Lower leg skin (tissue), 4 donors: Measurements from ENCODE around the gene OR52R1. TPM values are rescaled to one million over a fixed set of nuclear protein-coding genes. Genes with fewer than 3 reads are reported as not detected.
"Not testable (repeated sequence)": the region's sequence is repeated elsewhere in the genome, so short reads cannot be mapped to it uniquely, and the experiment has no call there.

Experiments used
- DNase-seq, 2 donors: peaks; one replicate each; pipeline ENCODE4 v3.0.0-alpha.2; 2019; ENCODE audit warnings: low spot score in 2 of 2
- H3K4me3 ChIP-seq: fragments of 200-600 bp; sonication (generic); 2 replicates; pipeline ENCODE4 v1.5.1; 2017; ENCODE audit warnings: mild to moderate bottlenecking, low read depth; ENCODE audit not compliant: poor library complexity, severe bottlenecking
- POLR2A ChIP-seq, 2 donors: fragments of 450-650 bp; IDR thresholded peaks; one replicate each; pipeline ENCODE4 v1.6.1; 2016 to 2017; ENCODE audit warnings: antibody characterized with exemption in 2 of 2, mild to moderate bottlenecking in 1 of 2, moderate library complexity in 1 of 2
- WGBS, 2 donors: methylation state at CpG; one replicate each; pipeline ENCODE4 v1.1.5; 2018; 5-methylcytosine and 5-hydroxymethylcytosine counted together
- intact Hi-C: fragments of 100-400 bp; cut with DNase I; formaldehyde crosslinking; loops from one replicate; pipeline ENCODE4 v1.15.0; 2023; ENCODE audit warnings: low total_unique reads
- total RNA-seq, 4 donors: library from RNA; depleted of rRNA; stranded (reverse); fragments of >200 nt; gene quantifications; one replicate each; pipeline ENCODE4 v1.1.0, GENCODE V29; 2016
- TF ChIP-seq, protein P1 (sequence below), 3 donors: fragments of 450-650 bp; IDR thresholded peaks; one replicate each; pipeline ENCODE4 v1.5.1; 2016; ENCODE audit warnings: antibody characterized with exemption in 3 of 3, mild to moderate bottlenecking in 3 of 3, moderate library complexity in 2 of 3

OR52R1 gene
- total RNA-seq, 4 donors from 2014 or later = not detected

DNA sequence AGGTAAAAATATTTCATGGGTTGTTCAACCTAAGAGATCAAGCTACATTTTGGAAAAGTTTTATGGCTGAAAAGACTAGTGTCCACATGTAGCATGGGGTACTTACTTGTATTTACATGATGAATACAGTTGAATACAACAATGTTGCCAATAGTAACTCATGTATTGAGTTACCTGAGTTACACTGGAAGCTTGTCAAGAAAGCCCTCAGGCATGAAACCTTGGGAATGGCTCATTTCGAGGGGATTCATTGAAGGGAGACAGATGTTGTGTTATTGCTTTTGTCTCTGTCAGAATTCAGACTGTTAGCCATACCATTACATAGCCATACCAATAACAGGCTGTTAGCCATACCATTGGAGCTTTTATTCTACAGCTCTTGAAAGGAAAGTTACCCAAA, 26.2 kb upstream of the OR52R1 start:
- no peak for DNase-seq
- TF ChIP-seq, protein P1, sequence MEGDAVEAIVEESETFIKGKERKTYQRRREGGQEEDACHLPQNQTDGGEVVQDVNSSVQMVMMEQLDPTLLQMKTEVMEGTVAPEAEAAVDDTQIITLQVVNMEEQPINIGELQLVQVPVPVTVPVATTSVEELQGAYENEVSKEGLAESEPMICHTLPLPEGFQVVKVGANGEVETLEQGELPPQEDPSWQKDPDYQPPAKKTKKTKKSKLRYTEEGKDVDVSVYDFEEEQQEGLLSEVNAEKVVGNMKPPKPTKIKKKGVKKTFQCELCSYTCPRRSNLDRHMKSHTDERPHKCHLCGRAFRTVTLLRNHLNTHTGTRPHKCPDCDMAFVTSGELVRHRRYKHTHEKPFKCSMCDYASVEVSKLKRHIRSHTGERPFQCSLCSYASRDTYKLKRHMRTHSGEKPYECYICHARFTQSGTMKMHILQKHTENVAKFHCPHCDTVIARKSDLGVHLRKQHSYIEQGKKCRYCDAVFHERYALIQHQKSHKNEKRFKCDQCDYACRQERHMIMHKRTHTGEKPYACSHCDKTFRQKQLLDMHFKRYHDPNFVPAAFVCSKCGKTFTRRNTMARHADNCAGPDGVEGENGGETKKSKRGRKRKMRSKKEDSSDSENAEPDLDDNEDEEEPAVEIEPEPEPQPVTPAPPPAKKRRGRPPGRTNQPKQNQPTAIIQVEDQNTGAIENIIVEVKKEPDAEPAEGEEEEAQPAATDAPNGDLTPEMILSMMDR (IDR thresholded peaks at IDR 0.05) = no peak
- no peak for TF ChIP-seq POLR2A (IDR thresholded peaks at IDR 0.05)
- WGBS, 2 donors = 8 to 32% methylated on average over 1 of the region's 1 CpG
- intact Hi-C loops = no loop called here
- H3K4me3 ChIP-seq = no peak overlapping the region

DNA sequence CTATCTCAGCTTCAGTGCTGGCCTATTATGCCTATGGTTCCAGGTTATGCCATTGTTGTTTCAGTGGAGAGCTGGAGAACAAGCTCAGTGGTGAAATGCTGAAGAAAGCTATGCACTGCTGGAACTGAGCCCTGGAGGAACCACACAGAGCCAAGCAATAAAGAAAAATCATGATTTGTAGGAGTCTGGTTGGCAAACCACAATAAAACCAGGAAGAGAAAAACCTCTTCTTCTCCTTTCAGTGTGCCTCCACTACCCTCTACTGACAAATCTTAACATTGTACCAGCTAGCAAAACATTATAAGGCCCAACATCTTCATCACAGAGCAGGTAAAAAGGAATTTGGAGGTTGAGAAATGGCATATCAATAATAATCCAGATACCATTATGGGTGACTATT, 22.2 kb upstream of the OR52R1 start:
- no peak for DNase-seq
- intact Hi-C loops = no loop called here
- H3K4me3 ChIP-seq = no peak overlapping the region
- TF ChIP-seq POLR2A (IDR thresholded peaks at IDR 0.05) = no peak
- TF ChIP-seq, protein P1 (IDR thresholded peaks at IDR 0.05) = no peak

DNA sequence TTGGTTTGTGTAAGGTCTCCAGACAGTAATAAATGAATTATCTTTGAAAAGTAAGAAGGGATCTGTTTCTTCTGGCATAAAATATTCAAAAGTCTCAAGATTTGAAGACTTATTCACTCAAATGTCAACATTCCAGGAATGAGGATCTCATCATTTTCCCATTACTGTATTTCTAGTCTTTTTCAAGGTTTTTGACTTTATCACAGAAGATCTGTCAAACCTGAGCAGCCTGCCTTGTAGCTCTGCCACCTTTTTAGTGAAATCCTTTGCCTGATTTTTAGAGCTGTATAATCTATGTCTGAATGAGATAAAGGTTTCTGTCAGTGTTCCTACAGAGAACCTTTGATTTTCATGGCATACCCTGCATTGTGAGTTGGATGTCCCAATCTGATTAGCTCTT, 21.0 kb upstream of the OR52R1 start:
- no peak for DNase-seq
- H3K4me3 ChIP-seq = no peak overlapping the region
- intact Hi-C loops = no loop called here
- no peak for TF ChIP-seq POLR2A (IDR thresholded peaks at IDR 0.05)
- TF ChIP-seq, protein P1 (IDR thresholded peaks at IDR 0.05) = no peak

DNA sequence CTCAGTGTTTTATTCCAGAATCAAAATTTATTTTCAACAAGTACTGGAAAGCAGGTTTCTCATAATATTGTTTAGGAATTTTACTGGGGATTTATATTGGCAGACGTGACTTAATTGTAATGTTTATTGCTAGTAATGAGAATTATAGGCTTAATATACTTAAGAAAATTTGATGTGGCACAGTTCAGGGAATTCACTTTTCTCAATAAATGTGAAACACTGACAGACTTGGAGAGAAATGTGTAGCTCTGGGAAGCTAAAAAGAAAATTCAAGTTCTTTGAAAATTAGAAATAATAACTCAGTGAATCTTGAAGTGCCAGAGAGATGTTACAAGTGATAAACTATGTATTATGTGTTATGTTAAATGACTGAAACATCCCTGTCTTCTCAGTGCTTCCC, 16.8 kb upstream of the OR52R1 start, which contains the start of gene OR51F2:
OR51F2 (plus strand) TSS at position 301 of the 400 bp plus-strand sequence. CDS start 101 bp downstream, outside the sequence.
- TF ChIP-seq, protein P1 (IDR thresholded peaks at IDR 0.05) = no peak
- TF ChIP-seq POLR2A (IDR thresholded peaks at IDR 0.05) = no peak
- 83 to 87% methylated on average over 1 of the region's 1 CpG for WGBS, 2 donors
- intact Hi-C loops = no loop called here
- DNase-seq = no peak
- H3K4me3 ChIP-seq = no peak within 1 kb of the TSS

DNA sequence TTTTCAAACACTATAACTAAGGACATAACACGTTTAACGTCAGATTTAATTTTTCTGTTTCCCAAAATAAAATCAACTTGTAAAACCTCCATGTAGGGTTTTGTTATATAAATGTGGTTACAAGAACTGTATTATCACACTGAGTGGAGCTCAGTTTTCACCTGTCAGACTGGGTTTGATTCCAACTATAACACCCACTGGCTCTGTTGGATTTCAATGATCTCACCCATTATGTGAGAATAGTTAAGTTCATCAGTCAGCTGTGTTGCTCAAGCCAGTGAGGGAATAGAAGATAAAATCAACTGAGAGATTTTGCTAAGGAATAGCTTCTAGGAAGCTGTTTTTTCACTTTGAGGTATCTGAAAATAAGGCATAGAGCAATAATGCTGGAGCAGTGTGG, 5.1 kb upstream of the OR52R1 start:
- intact Hi-C loops = no loop called here
- WGBS, 2 donors = 82 to 84% methylated on average over 2 of the region's 2 CpGs
- no peak for DNase-seq
- no peak overlapping the region for H3K4me3 ChIP-seq
- TF ChIP-seq POLR2A (IDR thresholded peaks at IDR 0.05) = no peak
- TF ChIP-seq, protein P1 (IDR thresholded peaks at IDR 0.05) = no peak

DNA sequence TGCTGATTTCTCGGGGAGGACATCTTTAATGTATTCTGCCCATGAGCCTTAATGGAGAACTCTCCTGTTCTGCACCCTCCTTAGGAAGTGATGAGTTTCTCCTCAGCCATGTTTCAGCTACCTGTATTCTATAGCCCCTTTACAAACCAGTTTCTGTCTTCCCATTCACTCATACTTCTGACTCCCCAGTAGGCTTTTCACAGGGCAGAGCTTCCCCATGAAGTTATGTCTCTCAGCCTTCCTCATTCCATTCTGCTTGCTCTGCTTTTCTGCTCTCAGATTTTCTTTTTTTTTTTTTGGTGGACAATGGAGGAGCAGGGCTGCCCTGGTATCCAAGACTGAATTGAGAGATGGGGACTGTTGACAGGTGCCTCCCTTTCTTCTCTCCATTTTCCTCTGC, 4.3 kb upstream of the OR52R1 start:
- TF ChIP-seq, protein P1 (IDR thresholded peaks at IDR 0.05) = no peak
- no peak for TF ChIP-seq POLR2A (IDR thresholded peaks at IDR 0.05)
- intact Hi-C loops = no loop called here
- 92 to 95% methylated on average over 1 of the region's 1 CpG for WGBS, 2 donors
- H3K4me3 ChIP-seq = no peak overlapping the region
- DNase-seq = no peak

DNA sequence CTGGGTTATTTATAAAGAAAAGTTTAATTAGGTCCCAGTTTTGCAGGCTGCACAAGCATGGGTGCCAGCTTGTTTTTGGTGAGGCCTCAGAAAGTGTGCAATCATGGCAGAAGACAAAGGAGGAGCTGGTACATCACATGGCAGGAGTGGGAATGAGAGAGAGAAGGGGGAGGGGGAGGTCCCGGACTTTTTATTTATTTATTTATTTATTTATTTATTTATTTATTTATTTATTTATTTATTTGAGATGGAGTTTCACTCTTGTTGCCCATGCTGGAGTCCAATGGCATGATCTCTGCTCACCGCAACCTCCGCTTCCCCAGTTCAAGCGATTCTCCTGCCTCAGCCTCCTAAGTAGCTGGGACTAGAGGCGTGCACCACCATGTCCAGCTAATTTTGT, 2.9 kb downstream of the OR52R1 start:
- WGBS, 2 donors = 87 to 96% methylated on average over 5 of the region's 5 CpGs
- DNase-seq, intact Hi-C loops, H3K4me3 ChIP-seq: not testable (repeated sequence)
